Psoas muscle (tissue), 8 donors: ENCODE data around the gene CFAP100. TPM values are rescaled to one million over a fixed set of nuclear protein-coding genes. Genes with fewer than 3 reads are reported as not detected.

ENCODE experiments used
- ATAC-seq, 4 donors: fragments of 200-7000 bp; cut with Tn5 transposase; one replicate each; pipeline ENCODE4 v1.9.1; 2020; ENCODE audit warnings: moderate library complexity in 3 of 4, mild to moderate bottlenecking in 2 of 4
- DNase-seq, 2 donors: peaks; one replicate each; pipeline ENCODE4 v3.0.0-alpha.2; 2020
- H3K27ac ChIP-seq: fragments of 200-600 bp; one replicate; pipeline ENCODE4 v1.8.0; 2022
- H3K27me3 ChIP-seq, 3 donors: fragments of 200-600 bp in 1 of 3; one replicate each; pipeline versions ENCODE4 v1.6.1 to v1.8.0; 2013 to 2022; ENCODE audit warnings: low read length in 2 of 3, mild to moderate bottlenecking in 2 of 3, moderate library complexity in 1 of 3; ENCODE audit not compliant: insufficient read depth in 3 of 3
- H3K36me3 ChIP-seq, 2 donors: fragments of 200-600 bp in 1 of 2; one replicate each; pipeline versions ENCODE4 v1.6.1 to v1.8.0; 2013 to 2022; ENCODE audit warnings: low read depth in 1 of 2, mild to moderate bottlenecking in 1 of 2, moderate library complexity in 1 of 2; ENCODE audit not compliant: insufficient read depth in 1 of 2
- H3K4me1 ChIP-seq: fragments of 200-600 bp; one replicate; pipeline ENCODE4 v1.8.0; 2022
- H3K4me3 ChIP-seq: fragments of 200-600 bp; one replicate; pipeline ENCODE4 v1.8.0; 2022; ENCODE audit warnings: mild to moderate bottlenecking
- H3K9me3 ChIP-seq: fragments of 200-600 bp; one replicate; pipeline ENCODE4 v1.8.0; 2022
- WGBS, 3 donors: extraction: QIAGEN DNeasy Blood & Tissue Kit; methylation state at CpG; one replicate each; pipeline versions ENCODE4 v1.1.6 to v1.1.7; 2013; 5-methylcytosine and 5-hydroxymethylcytosine counted together
- intact Hi-C, 2 donors: fragments of 100-400 bp; cut with DNase I; formaldehyde crosslinking; loops; one replicate each; pipeline versions ENCODE4 v1.11.0 to v1.14.2; 2022
- polyA plus RNA-seq, 3 donors: library from polyadenylated mRNA; stranded (reverse); fragments of 200-250 nt; gene quantifications; one replicate each; pipeline ENCODE4 v1.2.3, GENCODE V29; 2013
- total RNA-seq, 4 donors: library from RNA; stranded (reverse); fragmentation: NEBNext Ultra II Directional in 2 of 4; extraction: Animal tissue kit (Norgen Biotek cat#: 25700) in 2 of 4; gene quantifications; one replicate each; pipeline versions ENCODE4 v1.2.1 to v1.2.4, GENCODE V29; 2021 to 2023
- TF ChIP-seq, protein P1 (sequence below): fragments of 200-600 bp; IDR thresholded peaks from one replicate; pipeline ENCODE4 v1.8.0; 2022; ENCODE audit warnings: antibody characterized with exemption
- donor health status: healthy with polysubstance abuse.
- donor health status: DM: no; HTN: no; CAD: no; lungs with moderate emphysema.
- donor health status: Bipolar disorder and iron deficiency.
- donor health status: healthy.
- donor health status: DM: yes; HTN: yes; CAD: no.
- donor health status: DM: no; HTN: no; CAD: no.
- donor health status: DM: no; HTN: no; CAD: no.
- donor health status: DM: yes; HTN: yes; CAD: no.

The CFAP100 gene
- total and polyA plus RNA-seq, 7 donors = not detected

DNA sequence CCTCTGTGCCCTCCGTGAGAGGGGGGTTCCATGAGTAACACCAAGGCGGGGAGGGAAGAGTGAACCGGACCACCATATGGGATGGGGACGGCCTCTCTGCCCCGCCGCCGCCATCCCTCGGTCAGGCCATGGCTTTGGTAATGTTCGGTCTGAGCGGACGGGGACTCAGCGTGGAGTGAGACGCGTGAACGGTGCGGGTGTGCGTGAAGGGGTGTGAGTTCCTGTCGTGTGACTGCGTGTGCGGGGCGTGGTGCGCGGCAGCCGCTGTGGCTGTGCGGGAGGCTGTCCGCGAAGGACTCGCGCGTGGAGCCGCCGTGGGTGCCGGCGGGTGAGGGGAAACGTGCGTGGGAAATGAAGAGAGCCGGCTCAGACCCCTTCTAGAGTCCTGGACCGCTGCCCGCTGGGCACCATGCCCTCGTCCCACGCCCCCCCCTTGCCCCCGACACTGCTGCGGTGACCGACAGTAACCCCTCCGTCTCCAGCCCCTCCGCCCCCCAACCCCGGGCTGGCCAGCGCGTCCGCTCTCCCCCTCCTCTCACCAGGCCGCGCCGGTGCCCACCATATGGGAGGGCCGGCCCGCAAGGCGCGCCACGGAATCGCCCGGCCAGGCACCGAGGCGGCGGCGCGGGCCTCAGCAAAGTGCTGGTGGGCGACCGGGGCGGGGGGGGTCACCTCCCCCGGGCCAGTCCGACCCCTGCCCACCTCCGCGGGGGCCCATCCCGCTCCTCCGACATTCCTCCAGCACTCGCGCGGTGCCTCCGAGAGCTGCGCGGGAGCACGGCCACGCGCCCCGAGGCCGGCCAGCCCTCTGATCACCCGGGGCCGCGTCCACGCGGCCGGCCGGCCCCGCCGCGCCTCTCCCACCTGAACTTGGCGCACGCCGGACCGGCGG is 38.1 kb upstream of the CFAP100 start:
- H3K36me3 ChIP-seq = peaks cover 0 to 9% of the 10 kb centered on the region in 2 donors
- peak; percentile 56 to 84 for DNase-seq
- H3K4me3 ChIP-seq = peak overlapping the region; percentile 74
- 0% methylated on average over 68 to 100 of the region's 100 CpGs for WGBS, 3 donors
- TF ChIP-seq, protein P1, sequence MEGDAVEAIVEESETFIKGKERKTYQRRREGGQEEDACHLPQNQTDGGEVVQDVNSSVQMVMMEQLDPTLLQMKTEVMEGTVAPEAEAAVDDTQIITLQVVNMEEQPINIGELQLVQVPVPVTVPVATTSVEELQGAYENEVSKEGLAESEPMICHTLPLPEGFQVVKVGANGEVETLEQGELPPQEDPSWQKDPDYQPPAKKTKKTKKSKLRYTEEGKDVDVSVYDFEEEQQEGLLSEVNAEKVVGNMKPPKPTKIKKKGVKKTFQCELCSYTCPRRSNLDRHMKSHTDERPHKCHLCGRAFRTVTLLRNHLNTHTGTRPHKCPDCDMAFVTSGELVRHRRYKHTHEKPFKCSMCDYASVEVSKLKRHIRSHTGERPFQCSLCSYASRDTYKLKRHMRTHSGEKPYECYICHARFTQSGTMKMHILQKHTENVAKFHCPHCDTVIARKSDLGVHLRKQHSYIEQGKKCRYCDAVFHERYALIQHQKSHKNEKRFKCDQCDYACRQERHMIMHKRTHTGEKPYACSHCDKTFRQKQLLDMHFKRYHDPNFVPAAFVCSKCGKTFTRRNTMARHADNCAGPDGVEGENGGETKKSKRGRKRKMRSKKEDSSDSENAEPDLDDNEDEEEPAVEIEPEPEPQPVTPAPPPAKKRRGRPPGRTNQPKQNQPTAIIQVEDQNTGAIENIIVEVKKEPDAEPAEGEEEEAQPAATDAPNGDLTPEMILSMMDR = no peak
- intact Hi-C loops = loop anchor here (5.0 to 10.0 kb wide), 2 partner anchors 94 to 118 kb away; partner anchors contain the start of gene ZXDC (in 1 of the 2)
- ATAC-seq = peak; percentile 18 to 43 (median 26)
- no peaks in the 10 kb centered on the region for H3K9me3 ChIP-seq
- no peaks in the 10 kb centered on the region for H3K27me3 ChIP-seq
- peaks cover 51% of the 10 kb centered on the region for H3K4me1 ChIP-seq
- peak overlapping the region; percentile 99 for H3K27ac ChIP-seq

DNA sequence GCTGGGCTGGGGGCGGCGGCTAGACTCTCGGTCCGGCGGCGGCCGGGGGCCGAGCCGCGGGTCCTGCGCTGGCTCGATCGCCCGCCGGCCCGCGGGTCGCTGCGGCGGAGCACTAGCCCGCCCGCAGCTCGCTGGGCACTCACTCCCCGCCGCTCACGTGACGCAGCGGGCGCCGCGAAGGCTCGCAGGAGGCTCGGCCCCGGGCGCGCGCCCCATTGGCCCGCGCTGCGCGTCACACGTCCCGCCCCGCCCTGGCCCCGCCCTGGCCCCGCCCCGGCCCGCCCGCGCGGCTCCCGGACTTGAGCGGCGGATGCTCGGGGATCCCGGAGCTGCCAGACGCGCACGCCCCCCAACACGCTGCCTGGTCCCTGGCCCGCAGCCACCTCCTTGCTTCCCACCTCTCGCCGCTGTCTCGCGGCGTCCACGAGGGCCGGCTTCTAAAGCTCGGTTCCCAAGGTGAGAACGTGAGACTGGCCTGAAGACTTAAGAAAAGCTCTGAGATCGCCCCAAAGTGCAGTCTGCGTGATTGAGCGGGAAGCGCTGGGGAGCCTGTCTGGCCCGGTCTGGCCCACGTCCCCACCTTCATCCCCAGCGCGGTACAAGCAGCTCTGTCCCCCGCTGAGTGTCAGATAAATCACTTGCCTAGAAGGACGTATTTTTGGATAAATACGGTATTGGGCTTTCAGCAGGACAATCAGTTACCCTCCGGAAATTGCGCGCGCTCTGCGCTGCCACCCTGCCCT is 37.2 kb upstream of the CFAP100 start, which contains the start of gene KLF15:
Gene KLF15, minus strand, starts transcription at position 114 of the 743 bp plus-strand sequence. CDS start 4,486 bp downstream, outside the sequence.
- TF ChIP-seq, protein P1 = no peak
- peak within 1 kb of the TSS; percentile 74 for H3K4me3 ChIP-seq
- H3K27me3 ChIP-seq = no peaks in the 10 kb centered on the region
- peaks cover 0 to under 1% of the 10 kb centered on the region in 2 donors for H3K36me3 ChIP-seq
- peak; percentile 92 to 95 for DNase-seq
- no peaks in the 10 kb centered on the region for H3K9me3 ChIP-seq
- intact Hi-C loops = loop anchor here (5.0 to 10.0 kb wide), 2 partner anchors 95 to 117 kb away; partner anchors contain the start of gene ZXDC (in 1 of the 2)
- ATAC-seq = peak; percentile 68 to 75 (median 70)
- H3K27ac ChIP-seq = peak within 1 kb of the TSS; percentile 99
- H3K4me1 ChIP-seq = peaks cover 43% of the 10 kb centered on the region
- 0 to 1% (median 0%) methylated on average over 41 to 86 of the region's 86 CpGs for whole genome bisulfite sequencing, 3 donors

DNA sequence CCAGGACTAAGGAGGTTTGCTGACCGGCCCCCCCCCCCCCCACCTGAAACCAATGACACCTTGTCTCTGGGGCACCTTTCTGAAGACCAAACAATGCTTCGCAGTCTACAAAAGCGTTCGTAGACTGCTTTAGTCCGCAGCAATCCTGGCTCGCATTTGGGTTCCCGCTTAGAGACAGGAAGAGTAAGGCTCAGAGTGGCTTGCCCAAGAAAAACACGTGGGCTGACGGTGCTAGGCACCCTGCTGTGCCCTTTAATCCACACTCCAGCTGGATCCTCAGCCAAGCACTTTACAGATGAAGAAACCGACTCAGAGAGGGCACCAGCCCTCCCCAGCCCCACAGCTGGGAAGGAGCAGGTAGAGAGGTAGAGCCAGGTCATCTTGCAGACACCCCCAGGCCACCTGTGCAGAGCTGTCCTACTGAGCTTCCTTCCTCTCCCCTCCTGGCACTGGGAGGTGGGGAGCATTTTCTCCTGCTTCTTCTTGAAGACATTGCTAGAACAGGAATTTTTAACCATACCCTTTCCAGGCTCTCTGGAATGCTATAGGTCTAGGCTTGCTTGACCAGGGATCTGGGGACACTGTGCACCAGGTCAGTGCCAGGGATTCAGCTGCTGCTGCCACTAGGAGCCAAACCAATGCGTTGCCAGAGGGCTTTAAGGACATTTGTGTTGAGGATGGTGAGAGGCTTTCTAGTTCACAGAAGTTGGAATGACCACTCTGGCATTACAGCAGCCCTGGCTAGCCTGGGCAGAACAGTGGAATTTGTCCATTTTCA is 36.5 kb upstream of the CFAP100 start:
- 3% methylated on average over 10 to 11 of the region's 11 CpGs for WGBS, 3 donors
- H3K9me3 ChIP-seq = no peaks in the 10 kb centered on the region
- DNase-seq (peak in 1 of 2 donors; percentile 68), ATAC-seq (peak in 2 of 4 donors; percentile 16 to 26)
- peak overlapping the region; percentile 74 for H3K4me3 ChIP-seq
- TF ChIP-seq, protein P1 = no peak
- no peaks in the 10 kb centered on the region for H3K36me3 ChIP-seq
- intact Hi-C loops = loop anchor here (5.0 to 10.0 kb wide), 2 partner anchors 96 to 117 kb away; partner anchors contain the start of gene ZXDC (in 1 of the 2)
- peak overlapping the region; percentile 99 for H3K27ac ChIP-seq
- no peaks in the 10 kb centered on the region for H3K27me3 ChIP-seq
- H3K4me1 ChIP-seq = peaks cover 35% of the 10 kb centered on the region

DNA sequence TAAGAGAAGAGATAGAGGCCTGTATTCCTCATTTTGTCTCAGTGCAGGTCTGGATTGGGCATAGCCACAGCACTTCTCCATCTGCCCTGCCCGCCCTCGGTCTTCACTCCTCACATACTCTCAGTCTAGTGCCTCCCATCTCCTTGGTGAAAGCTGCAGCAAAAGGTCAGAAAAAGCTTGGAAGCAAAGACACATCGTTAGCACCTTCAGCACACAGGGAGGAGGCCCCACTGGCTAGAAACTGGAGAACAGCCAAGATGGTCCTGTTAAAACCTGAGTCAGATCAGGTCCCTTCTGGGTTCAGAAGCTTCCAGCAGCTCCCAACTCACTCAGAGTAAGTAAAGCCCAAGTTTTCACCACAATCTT is 35.9 kb upstream of the CFAP100 start:
- H3K27me3 ChIP-seq = no peaks in the 10 kb centered on the region
- peak overlapping the region; percentile 99 for H3K27ac ChIP-seq
- H3K36me3 ChIP-seq = no peaks in the 10 kb centered on the region
- H3K4me1 ChIP-seq = peaks cover 29% of the 10 kb centered on the region
- TF ChIP-seq, protein P1 = no peak
- DNase-seq (peak in 1 of 2 donors; percentile 48), ATAC-seq (no peak)
- intact Hi-C loops = loop anchor here (5.0 to 10.0 kb wide), 2 partner anchors 96 to 116 kb away; partner anchors contain the start of gene ZXDC (in 1 of the 2)
- no peak overlapping the region for H3K4me3 ChIP-seq
- 44 to 63% (median 59%) methylated on average over 3 of the region's 3 CpGs for WGBS, 3 donors
- no peaks in the 10 kb centered on the region for H3K9me3 ChIP-seq
